Panc1 (cell line): Measurements from ENCODE around the gene TAAR8. TPM values are rescaled to one million over a fixed set of nuclear protein-coding genes. Genes with fewer than 3 reads are reported as not detected.

Experiments
- ATAC-seq: fragments of 200-7000 bp; cut with Tn5 transposase; 2 replicates; pipeline ENCODE4 v1.9.1; 2020; ENCODE audit warnings: mild to moderate bottlenecking, moderate library complexity
- BruUV-seq: library from RNA; stranded (reverse); fragments of 400-500 nt; replicated peaks from 2 replicates; lab custom pipeline; 2021; lab: Mats Ljungman, UMichigan
- CTCF ChIA-PET: fragments of 300-600 bp; sonication (Branson Sonifier 250); formaldehyde crosslinking; loops from one replicate; lab custom pipeline; 2022; ENCODE audit warnings: antibody characterized with exemption; lab: Charles Lee
- POLR2A ChIA-PET: fragments of 300-600 bp; sonication (Branson Sonifier 250); formaldehyde crosslinking; loops from one replicate; lab custom pipeline; 2022; ENCODE audit warnings: antibody characterized with exemption; lab: Charles Lee
- DNase-seq: peaks from one replicate; pipeline ENCODE4 v3.0.0-alpha.2; 2010; ENCODE audit warnings: low read depth, low spot score
- H3K27ac ChIP-seq: 2 replicates; pipeline ENCODE4 v1.5.1; 2011; ENCODE audit warnings: mild to moderate bottlenecking, low read length, inconsistent platforms
- H3K27me3 ChIP-seq: fragments of 200-500 bp; sonication (Bioruptor generic); 2 replicates; pipeline ENCODE4 v1.6.0; 2014; ENCODE audit warnings: low read length, inconsistent platforms; ENCODE audit not compliant: control insufficient read depth, insufficient read depth
- H3K36me3 ChIP-seq: fragments of 200-500 bp; sonication (Bioruptor generic); 2 replicates; pipeline ENCODE4 v1.5.1; 2014; ENCODE audit warnings: inconsistent platforms, mild to moderate bottlenecking, low read length, moderate library complexity; ENCODE audit not compliant: control insufficient read depth, insufficient read depth
- H3K4me1 ChIP-seq: 2 replicates; pipeline ENCODE4 v1.5.1; 2011; ENCODE audit warnings: inconsistent platforms, mild to moderate bottlenecking, low read length, moderate library complexity; ENCODE audit not compliant: control insufficient read depth, insufficient read depth
- H3K4me3 ChIP-seq, 2 experiments: 2 replicates each; pipeline ENCODE4 v1.5.1; 2011 to 2012; ENCODE audit warnings: low read depth in 2 of 2, low read length in 2 of 2, mild to moderate bottlenecking in 2 of 2, inconsistent platforms in 1 of 2, moderate library complexity in 1 of 2
- H3K9me3 ChIP-seq: fragments of 200-500 bp; sonication (Bioruptor generic); 2 replicates; pipeline ENCODE4 v1.5.1; 2014; ENCODE audit warnings: low read depth, mild to moderate bottlenecking, inconsistent platforms, low read length, moderate library complexity; ENCODE audit not compliant: control insufficient read depth, insufficient read depth
- POLR2AphosphoS5 ChIP-seq: IDR thresholded peaks from 2 replicates; pipeline ENCODE4 v1.6.1; 2012; ENCODE audit warnings: mild to moderate bottlenecking, low read depth, low read length, moderate library complexity
- SIN3A ChIP-seq: IDR thresholded peaks from 2 replicates; pipeline ENCODE4 v1.6.1; 2012; ENCODE audit warnings: low read depth, mild to moderate bottlenecking, low read length, moderate library complexity, borderline replicate concordance; ENCODE audit not compliant: insufficient read depth
- TCF7L2 ChIP-seq: IDR thresholded peaks from 2 replicates; pipeline ENCODE4 v1.6.1; 2011; ENCODE audit warnings: mild to moderate bottlenecking, low read depth, low read length, inconsistent platforms
- in situ Hi-C: cut with HindIII; loops from 2 replicates; pipeline ENCODE4 v1.10.0; 2016; ENCODE audit warnings: low sequenced_read_pairs, low pct_unique_long_range_greater_than_20kb
- intact Hi-C: fragments of 100-400 bp; cut with micrococcal nuclease; formaldehyde crosslinking; loops from one replicate; pipeline ENCODE4 v1.10.0; 2022; ENCODE audit not compliant: unreplicated experiment
- total RNA-seq: library from RNA; stranded (reverse); gene quantifications from one replicate; pipeline ENCODE4 v1.2.1, GENCODE V29; 2021; ENCODE audit not compliant: unreplicated experiment
- TF ChIP-seq, protein P1 (sequence below), 2 experiments: IDR thresholded peaks; 2 replicates each; pipeline ENCODE4 v1.6.1; 2011 to 2012; ENCODE audit warnings: low read depth in 2 of 2, control low read depth in 1 of 2, low read length in 1 of 2, mild to moderate bottlenecking in 1 of 2, moderate library complexity in 1 of 2; ENCODE audit not compliant: insufficient read depth in 1 of 2
- TF ChIP-seq, protein P2 (sequence below): fragments of 450-650 bp; IDR thresholded peaks from 2 replicates; pipeline ENCODE4 v1.5.1; 2017; ENCODE audit warnings: mild to moderate bottlenecking

Gene TAAR8
- total RNA-seq, 1 experiment from 2014 or later = not detected

DNA sequence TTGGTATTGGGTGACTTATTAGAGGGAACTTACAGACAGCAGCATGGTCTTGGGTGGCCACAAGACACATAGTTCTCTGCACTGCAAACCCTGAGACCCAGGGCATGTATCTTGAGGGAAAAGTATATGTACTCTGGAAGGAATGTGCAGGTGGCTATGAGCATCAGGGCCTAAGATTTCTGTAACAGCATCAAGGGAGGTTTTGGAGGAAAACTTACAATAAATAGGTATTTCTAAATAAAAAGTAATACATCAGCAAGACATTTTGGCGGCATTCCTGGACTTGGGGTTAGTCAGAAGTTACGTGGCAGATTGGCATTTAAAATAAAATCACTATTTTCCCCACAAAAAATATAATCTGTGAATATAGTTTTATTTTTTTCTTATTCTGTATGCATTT is 31.5 kb upstream of the TAAR8 start:
- DNase-seq (no peak), ATAC-seq (no peak)
- no peaks in the 10 kb centered on the region; the same call in 1 of the 2 replicates for H3K36me3 ChIP-seq
- intact Hi-C loops = no loop called here
- TF ChIP-seq SIN3A = no peak
- TF ChIP-seq, protein P1, sequence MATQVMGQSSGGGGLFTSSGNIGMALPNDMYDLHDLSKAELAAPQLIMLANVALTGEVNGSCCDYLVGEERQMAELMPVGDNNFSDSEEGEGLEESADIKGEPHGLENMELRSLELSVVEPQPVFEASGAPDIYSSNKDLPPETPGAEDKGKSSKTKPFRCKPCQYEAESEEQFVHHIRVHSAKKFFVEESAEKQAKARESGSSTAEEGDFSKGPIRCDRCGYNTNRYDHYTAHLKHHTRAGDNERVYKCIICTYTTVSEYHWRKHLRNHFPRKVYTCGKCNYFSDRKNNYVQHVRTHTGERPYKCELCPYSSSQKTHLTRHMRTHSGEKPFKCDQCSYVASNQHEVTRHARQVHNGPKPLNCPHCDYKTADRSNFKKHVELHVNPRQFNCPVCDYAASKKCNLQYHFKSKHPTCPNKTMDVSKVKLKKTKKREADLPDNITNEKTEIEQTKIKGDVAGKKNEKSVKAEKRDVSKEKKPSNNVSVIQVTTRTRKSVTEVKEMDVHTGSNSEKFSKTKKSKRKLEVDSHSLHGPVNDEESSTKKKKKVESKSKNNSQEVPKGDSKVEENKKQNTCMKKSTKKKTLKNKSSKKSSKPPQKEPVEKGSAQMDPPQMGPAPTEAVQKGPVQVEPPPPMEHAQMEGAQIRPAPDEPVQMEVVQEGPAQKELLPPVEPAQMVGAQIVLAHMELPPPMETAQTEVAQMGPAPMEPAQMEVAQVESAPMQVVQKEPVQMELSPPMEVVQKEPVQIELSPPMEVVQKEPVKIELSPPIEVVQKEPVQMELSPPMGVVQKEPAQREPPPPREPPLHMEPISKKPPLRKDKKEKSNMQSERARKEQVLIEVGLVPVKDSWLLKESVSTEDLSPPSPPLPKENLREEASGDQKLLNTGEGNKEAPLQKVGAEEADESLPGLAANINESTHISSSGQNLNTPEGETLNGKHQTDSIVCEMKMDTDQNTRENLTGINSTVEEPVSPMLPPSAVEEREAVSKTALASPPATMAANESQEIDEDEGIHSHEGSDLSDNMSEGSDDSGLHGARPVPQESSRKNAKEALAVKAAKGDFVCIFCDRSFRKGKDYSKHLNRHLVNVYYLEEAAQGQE (IDR thresholded peaks at IDR 0.05; ENCODE audit: insufficient read depth in 1 of 2, low read depth in 2 of 2, low read length in 1 of 2) = no peak
- TF ChIP-seq, protein P2, sequence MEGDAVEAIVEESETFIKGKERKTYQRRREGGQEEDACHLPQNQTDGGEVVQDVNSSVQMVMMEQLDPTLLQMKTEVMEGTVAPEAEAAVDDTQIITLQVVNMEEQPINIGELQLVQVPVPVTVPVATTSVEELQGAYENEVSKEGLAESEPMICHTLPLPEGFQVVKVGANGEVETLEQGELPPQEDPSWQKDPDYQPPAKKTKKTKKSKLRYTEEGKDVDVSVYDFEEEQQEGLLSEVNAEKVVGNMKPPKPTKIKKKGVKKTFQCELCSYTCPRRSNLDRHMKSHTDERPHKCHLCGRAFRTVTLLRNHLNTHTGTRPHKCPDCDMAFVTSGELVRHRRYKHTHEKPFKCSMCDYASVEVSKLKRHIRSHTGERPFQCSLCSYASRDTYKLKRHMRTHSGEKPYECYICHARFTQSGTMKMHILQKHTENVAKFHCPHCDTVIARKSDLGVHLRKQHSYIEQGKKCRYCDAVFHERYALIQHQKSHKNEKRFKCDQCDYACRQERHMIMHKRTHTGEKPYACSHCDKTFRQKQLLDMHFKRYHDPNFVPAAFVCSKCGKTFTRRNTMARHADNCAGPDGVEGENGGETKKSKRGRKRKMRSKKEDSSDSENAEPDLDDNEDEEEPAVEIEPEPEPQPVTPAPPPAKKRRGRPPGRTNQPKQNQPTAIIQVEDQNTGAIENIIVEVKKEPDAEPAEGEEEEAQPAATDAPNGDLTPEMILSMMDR = no peak
- no peak for TF ChIP-seq TCF7L2
- no peak for TF ChIP-seq POLR2AphosphoS5
- no peak overlapping the region for H3K4me3 ChIP-seq
- H3K27me3 ChIP-seq = peaks cover 11% of the 10 kb centered on the region; the same call in 1 of the 2 replicates
- no peak overlapping the region for H3K27ac ChIP-seq
- POLR2A ChIA-PET = no interaction called here
- CTCF ChIA-PET = no interaction called here
- no peaks in the 10 kb centered on the region for H3K4me1 ChIP-seq
- H3K9me3 ChIP-seq = no peaks in the 10 kb centered on the region
- no TSS peak for BruUV-seq
- in situ Hi-C loops = no loop called here

- H3K9me3 ChIP-seq = no peaks in the 10 kb centered on the region
- H3K27me3 ChIP-seq = 0 out of 2 replicates have a peak, but pooled peaks cover 5% of the 10 kb centered on the region
- no peak overlapping the region for H3K27ac ChIP-seq
- H3K36me3 ChIP-seq = no peaks in the 10 kb centered on the region; the same call in 1 of the 2 replicates
- ChIA-PET CTCF (no interaction called here), POLR2A (no interaction called here)
- H3K4me1 ChIP-seq = peaks cover 6% of the 10 kb centered on the region; the same call in 1 of the 2 replicates
- in situ Hi-C loops (no loop called here), intact Hi-C loops (no loop called here)
- no peak for TF ChIP-seq SIN3A
- TF ChIP-seq, protein P2 = no peak
- TF ChIP-seq, protein P1 (IDR thresholded peaks at IDR 0.05; ENCODE audit: insufficient read depth in 1 of 2, low read depth in 2 of 2, low read length in 1 of 2) = no peak
- no peak for TF ChIP-seq TCF7L2
- ATAC-seq = no peak
- no peak overlapping the region for H3K4me3 ChIP-seq
- no peak for DNase-seq
- no TSS peak for BruUV-seq
Observed at GRCh38 chr6:132524646-132525045, 27.8 kb upstream of the TAAR8 start.
